Measurements from ENCODE around the gene DNAJC1.

The DNAJC1 gene

DNA sequence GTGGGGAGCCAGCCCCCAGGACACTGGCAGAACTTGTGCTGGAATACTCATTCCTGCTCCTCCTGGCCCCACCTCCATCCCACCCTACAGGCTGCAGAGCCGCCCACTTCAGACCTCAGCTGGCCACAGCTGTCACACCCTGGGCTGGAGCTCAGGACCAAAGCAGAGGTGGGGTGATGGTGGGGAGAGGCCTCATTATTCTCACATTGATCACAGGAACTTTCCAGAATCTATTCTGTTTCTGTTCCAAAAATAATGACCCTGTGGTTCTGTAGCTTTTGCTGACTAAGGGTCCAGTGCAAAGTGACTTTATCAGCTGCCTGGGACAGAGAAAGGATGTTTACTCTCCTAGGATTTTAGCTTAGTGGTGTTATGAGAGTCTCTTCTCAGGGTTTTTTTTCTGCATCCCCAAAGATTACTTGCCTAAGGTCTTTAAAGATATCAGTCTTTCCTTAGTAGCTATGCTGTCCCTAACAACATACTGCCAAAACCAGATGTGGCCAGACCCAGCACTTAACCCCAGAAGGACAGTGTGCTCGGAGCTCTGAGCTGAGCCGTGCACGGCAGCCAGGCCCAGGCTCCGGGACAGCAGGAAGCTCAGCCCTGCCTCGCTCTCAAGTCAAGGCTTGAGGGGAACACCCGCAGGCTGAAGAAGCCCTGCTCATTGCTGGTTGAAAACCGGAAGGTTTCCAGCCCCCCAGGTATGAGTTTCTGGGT is 246.2 kb downstream of the DNAJC1 start:
- TF ChIP-seq, protein P1, sequence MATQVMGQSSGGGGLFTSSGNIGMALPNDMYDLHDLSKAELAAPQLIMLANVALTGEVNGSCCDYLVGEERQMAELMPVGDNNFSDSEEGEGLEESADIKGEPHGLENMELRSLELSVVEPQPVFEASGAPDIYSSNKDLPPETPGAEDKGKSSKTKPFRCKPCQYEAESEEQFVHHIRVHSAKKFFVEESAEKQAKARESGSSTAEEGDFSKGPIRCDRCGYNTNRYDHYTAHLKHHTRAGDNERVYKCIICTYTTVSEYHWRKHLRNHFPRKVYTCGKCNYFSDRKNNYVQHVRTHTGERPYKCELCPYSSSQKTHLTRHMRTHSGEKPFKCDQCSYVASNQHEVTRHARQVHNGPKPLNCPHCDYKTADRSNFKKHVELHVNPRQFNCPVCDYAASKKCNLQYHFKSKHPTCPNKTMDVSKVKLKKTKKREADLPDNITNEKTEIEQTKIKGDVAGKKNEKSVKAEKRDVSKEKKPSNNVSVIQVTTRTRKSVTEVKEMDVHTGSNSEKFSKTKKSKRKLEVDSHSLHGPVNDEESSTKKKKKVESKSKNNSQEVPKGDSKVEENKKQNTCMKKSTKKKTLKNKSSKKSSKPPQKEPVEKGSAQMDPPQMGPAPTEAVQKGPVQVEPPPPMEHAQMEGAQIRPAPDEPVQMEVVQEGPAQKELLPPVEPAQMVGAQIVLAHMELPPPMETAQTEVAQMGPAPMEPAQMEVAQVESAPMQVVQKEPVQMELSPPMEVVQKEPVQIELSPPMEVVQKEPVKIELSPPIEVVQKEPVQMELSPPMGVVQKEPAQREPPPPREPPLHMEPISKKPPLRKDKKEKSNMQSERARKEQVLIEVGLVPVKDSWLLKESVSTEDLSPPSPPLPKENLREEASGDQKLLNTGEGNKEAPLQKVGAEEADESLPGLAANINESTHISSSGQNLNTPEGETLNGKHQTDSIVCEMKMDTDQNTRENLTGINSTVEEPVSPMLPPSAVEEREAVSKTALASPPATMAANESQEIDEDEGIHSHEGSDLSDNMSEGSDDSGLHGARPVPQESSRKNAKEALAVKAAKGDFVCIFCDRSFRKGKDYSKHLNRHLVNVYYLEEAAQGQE (IDR thresholded peaks at IDR 0.05; ENCODE audit: insufficient read depth in 1 of 2, low read depth in 2 of 2, low read length in 2 of 2), result no peak
- TF ChIP-seq POLR2AphosphoS5 (IDR thresholded peaks at IDR 0.05; ENCODE audit: low read depth, low read length) (no peak), FOXP2 (optimal IDR thresholded peaks at IDR 0.05; ENCODE audit: borderline replicate concordance, extremely low read depth, extremely low read length, insufficient read depth) (no peak), SIN3A (IDR thresholded peaks at IDR 0.05; ENCODE audit: borderline replicate concordance, insufficient read depth, low read length) (no peak), TAF1 (IDR thresholded peaks at IDR 0.05; ENCODE audit: borderline replicate concordance, insufficient read depth, low read length) (no peak)

DNA sequence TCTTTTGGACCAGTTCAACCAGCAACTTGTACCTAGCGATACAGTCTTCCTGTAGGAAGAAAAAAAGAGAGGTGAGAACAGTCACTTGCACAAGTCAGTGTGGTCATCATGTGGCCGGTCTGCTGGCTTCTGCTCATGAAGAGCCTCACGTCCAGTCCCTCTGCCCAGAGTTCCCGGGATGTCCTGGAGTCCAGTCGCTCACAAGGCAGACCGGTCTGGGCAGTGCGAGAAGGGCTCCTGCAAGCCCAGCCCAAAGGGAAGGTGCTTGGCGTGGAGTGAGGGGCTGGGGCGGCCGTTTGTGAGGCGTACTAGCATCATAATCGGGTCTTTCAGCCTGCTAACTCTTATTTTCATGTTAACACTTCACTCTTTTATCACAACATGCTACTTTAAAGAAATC is 246.8 kb downstream of the DNAJC1 start:
- no peak for TF ChIP-seq FOXP2 (optimal IDR thresholded peaks at IDR 0.05; ENCODE audit: borderline replicate concordance, extremely low read depth, extremely low read length, insufficient read depth)
- TF ChIP-seq SIN3A (IDR thresholded peaks at IDR 0.05; ENCODE audit: borderline replicate concordance, insufficient read depth, low read length), result no peak
- TF ChIP-seq TAF1 (IDR thresholded peaks at IDR 0.05; ENCODE audit: borderline replicate concordance, insufficient read depth, low read length), result no peak
- TF ChIP-seq POLR2AphosphoS5 (IDR thresholded peaks at IDR 0.05; ENCODE audit: low read depth, low read length), result no peak
- TF ChIP-seq, protein P1 (IDR thresholded peaks at IDR 0.05; ENCODE audit: insufficient read depth in 1 of 2, low read depth in 2 of 2, low read length in 2 of 2), result no peak

DNA sequence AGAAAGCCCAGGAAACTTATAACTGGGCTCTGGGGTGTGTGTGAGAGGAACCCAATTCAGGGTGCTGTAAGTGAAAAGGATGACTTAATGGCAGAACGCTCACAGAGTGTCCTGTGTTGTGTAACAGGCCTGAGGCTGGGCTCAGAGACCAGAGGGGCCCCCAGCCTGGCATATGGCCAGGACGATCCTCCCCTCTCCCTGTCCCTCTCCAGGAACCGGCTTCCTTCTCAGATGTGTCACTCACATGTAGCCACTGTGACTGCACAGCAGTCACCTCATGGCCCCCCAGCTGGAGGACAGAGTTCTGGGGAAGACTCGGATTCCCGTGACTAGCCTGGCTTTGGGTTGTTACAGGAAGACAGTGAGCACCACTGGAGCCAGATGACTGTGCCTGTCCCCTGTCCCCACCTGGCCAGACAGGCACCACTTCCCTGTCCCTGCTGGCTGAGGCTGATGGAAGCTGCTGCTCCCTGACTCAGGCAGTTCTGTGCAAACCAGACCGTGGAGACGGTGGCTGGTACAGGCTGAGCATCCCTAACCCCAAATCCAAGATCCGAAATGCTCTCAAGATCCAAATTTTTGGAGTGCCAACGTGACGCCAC is 249.0 kb downstream of the DNAJC1 start:
- no peak for TF ChIP-seq TAF1 (IDR thresholded peaks at IDR 0.05; ENCODE audit: borderline replicate concordance, insufficient read depth, low read length)
- no peak for TF ChIP-seq SIN3A (IDR thresholded peaks at IDR 0.05; ENCODE audit: borderline replicate concordance, insufficient read depth, low read length)
- TF ChIP-seq, protein P1 (IDR thresholded peaks at IDR 0.05; ENCODE audit: insufficient read depth in 1 of 2, low read depth in 2 of 2, low read length in 2 of 2), result no peak
- TF ChIP-seq FOXP2 (optimal IDR thresholded peaks at IDR 0.05; ENCODE audit: borderline replicate concordance, extremely low read depth, extremely low read length, insufficient read depth), result no peak
- no peak for TF ChIP-seq POLR2AphosphoS5 (IDR thresholded peaks at IDR 0.05; ENCODE audit: low read depth, low read length)

DNA sequence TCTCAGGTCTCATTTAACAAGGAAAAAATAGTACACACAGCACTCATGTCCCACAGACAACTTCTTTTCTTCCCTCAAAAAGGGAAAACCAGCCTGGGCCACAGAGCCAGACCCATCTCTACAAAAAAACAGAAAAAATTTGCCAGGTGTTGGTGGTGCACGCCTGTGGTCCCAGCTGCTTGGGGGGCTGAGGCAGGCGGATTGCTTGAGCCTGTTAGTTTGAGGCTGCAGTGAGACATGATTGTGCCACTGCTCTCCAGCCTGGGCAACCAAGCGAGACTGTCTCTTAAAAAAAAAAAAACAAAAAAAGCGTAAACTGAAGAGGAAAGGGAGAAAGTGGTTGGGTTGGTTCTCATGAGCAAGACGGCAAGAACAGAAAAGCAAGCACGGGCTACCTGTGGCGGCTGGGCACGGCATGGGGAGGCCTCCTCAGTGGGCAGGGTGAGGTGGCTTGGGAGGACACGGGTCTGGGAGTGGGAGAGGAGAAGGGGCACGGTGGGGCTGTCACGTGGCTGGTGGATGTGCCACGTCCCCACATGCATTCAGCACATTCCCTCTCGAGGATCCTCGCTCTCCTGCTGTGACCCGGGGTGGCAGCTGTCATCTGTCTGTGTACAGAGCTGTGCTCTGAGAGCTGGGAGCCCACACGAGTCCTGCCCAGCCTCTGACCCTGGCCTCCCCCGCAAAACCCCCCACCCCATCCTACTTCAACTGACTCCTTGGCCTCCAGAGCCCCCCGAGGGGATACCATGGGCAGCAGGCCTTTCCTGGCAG is 249.8 kb downstream of the DNAJC1 start:
- TF ChIP-seq POLR2AphosphoS5 (IDR thresholded peaks at IDR 0.05; ENCODE audit: low read depth, low read length) (no peak), SIN3A (IDR thresholded peaks at IDR 0.05; ENCODE audit: borderline replicate concordance, insufficient read depth, low read length) (no peak), FOXP2 (optimal IDR thresholded peaks at IDR 0.05; ENCODE audit: borderline replicate concordance, extremely low read depth, extremely low read length, insufficient read depth) (no peak), TAF1 (IDR thresholded peaks at IDR 0.05; ENCODE audit: borderline replicate concordance, insufficient read depth, low read length) (no peak)
- TF ChIP-seq, protein P1 (IDR thresholded peaks at IDR 0.05; ENCODE audit: insufficient read depth in 1 of 2, low read depth in 2 of 2, low read length in 2 of 2), result no peak

All from PFSK-1 (cell line).